Neural crest cell (in vitro differentiated cells): Measurements from ENCODE around the gene TUSC2. TPM values are rescaled to one million over a fixed set of nuclear protein-coding genes. Genes with fewer than 3 reads are reported as not detected.

Experiments used
- DNase-seq: peaks from one replicate; pipeline ENCODE4 v3.0.0; 2021; ENCODE audit warnings: low read depth, mixed read lengths, low spot score
- H3K27ac Mint-ChIP-seq: one replicate; pipeline ENCODE4 v1.8.0; 2021; ENCODE audit warnings: mild to moderate bottlenecking, mixed read lengths; ENCODE audit not compliant: unreplicated experiment
- H3K27me3 Mint-ChIP-seq: 2 replicates; pipeline ENCODE4 v1.8.0; 2021; ENCODE audit warnings: low read depth, mild to moderate bottlenecking, mixed read lengths
- H3K36me3 Mint-ChIP-seq: 2 replicates; pipeline ENCODE4 v1.8.0; 2021; ENCODE audit warnings: low read depth, mild to moderate bottlenecking, mixed read lengths
- H3K4me1 Mint-ChIP-seq: 2 replicates; pipeline ENCODE4 v1.8.0; 2021; ENCODE audit warnings: mixed read lengths
- H3K4me3 Mint-ChIP-seq: one replicate; pipeline ENCODE4 v1.8.0; 2021; ENCODE audit warnings: mild to moderate bottlenecking, mixed read lengths
- H3K9me3 Mint-ChIP-seq: 2 replicates; pipeline ENCODE4 v1.8.0; 2021; ENCODE audit warnings: mixed read lengths
- CTCF ChIP-seq: fragments of 200-600 bp; sonication (generic); conservative IDR thresholded peaks from 2 replicates; pipeline ENCODE4 v1.5.0; 2021; ENCODE audit warnings: antibody characterized with exemption, mild to moderate bottlenecking
- total RNA-seq: library from RNA; stranded (reverse); gene quantifications from 2 replicates; pipeline ENCODE4 v1.2.1, GENCODE V29; 2021

TUSC2 gene
- total RNA-seq, 1 donor from 2014 or later, result 35.5 TPM

DNA sequence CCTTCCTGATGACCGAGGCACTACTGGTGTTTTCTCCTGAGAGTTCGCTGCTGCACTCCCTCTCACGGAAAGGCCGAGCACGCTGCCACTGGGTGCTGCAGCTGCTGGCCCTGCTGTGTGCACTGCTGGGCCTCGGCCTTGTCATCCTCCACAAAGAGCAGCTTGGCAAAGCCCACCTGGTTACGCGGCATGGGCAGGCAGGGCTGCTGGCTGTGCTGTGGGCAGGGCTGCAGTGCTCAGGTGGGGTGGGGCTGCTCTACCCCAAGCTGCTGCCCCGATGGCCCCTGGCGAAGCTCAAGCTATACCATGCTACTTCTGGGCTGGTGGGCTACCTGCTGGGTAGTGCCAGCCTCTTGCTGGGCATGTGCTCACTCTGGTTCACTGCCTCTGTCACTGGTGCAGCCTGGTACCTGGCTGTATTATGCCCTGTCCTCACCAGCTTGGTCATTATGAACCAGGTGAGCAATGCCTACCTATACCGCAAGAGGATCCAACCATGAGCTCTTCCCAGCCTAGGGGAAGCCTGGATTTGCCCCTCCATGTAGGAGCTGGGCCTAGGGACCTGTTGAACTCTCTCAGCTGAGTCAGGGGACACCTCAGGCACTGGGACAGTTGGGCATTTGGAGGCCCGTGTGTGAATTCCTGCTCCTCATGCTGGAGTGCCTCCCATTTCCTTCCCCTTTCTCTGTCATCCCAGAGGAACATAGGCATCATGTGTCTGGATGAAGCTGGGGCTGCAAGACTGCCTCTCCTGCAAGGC is 25.4 kb upstream of the TUSC2 start:
- Mint-ChIP-seq H3K4me3 (peak overlapping the region; percentile 66), H3K27ac (no peak overlapping the region), H3K4me1 (peaks cover 45% of the 10 kb centered on the region), H3K27me3 (peaks cover 3% of the 10 kb centered on the region), H3K36me3 (no peaks in the 10 kb centered on the region), H3K9me3 (no peaks in the 10 kb centered on the region)
- no peak for DNase-seq
- no peak for TF ChIP-seq CTCF

- peak overlapping the region; percentile 41 for H3K4me3 Mint-ChIP-seq
- H3K36me3 Mint-ChIP-seq, result no peaks in the 10 kb centered on the region
- H3K27me3 Mint-ChIP-seq, result peaks cover 3% of the 10 kb centered on the region
- H3K9me3 Mint-ChIP-seq, result no peaks in the 10 kb centered on the region
- no peak for DNase-seq
- H3K4me1 Mint-ChIP-seq, result peaks cover 38% of the 10 kb centered on the region
- no peak overlapping the region for H3K27ac Mint-ChIP-seq
- no peak for TF ChIP-seq CTCF
Measured at GRCh38 chr3:50352781-50353180, 24.8 kb upstream of the TUSC2 start.

GRCh38 chr3:50351323-50351697 is 23.3 kb upstream of the TUSC2 start:
- Mint-ChIP-seq H3K4me1 (peaks cover 33% of the 10 kb centered on the region), H3K27me3 (peaks cover 3% of the 10 kb centered on the region), H3K36me3 (no peaks in the 10 kb centered on the region), H3K9me3 (no peaks in the 10 kb centered on the region), H3K4me3 (peak overlapping the region; percentile 99), H3K27ac (no peak overlapping the region)
- no peak for TF ChIP-seq CTCF
- DNase-seq, result no peak

DNA sequence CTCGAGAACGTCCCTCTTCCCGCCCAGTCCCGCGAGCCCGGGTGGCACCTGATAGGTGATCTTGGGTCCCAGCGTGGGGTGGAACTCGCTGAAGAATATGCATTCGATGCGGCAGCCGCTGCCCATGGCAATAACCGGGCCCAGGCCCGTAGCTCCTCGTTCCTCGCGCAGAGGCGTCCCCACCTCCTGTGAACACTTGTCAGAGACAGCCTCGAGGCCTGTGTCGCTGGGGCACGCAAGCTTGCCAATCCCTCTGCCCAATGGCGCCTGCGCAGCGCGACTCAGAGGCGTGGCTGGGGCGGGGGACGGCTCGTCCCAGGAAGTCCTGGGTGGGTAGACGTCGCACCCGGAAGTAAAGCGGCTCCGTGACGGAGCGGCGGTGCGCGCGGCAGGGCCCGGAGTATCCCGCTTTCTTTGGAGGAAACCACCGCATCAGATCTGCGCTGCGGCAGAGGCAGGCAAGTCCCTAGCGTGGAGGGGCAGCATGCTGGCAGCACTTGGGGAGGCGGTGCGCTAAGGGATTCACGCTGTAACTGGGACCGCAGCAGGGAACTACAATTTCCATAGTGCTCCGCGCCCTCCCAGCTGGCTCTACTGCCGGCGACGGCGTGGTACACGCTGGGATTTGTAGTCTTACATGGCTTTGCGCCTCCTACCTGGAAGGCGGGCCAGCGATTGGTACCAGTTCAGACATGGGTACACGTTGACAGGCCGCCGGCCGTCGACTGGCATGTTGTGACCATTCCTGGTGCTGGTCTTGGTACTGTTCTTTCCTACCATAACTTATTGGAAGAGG is 22.7 kb upstream of the TUSC2 start, which contains the start of the genes CYB561D2 and NPRL2:
CYB561D2 (plus strand) TSS at position 336 of the 796 bp plus-strand sequence. CDS start 572 bp downstream, outside the sequence.
NPRL2 (minus strand) TSS at position 249 of the 796 bp plus-strand sequence; CDS start at position 126, 123 bp downstream.
- Mint-ChIP-seq H3K27me3 (peaks cover 7% of the 10 kb centered on the region), H3K27ac (peak within 1 kb of the TSS; percentile 98), H3K9me3 (no peaks in the 10 kb centered on the region), H3K36me3 (no peaks in the 10 kb centered on the region), H3K4me3 (peak within 1 kb of the TSS; percentile 99), H3K4me1 (peaks cover 37% of the 10 kb centered on the region)
- no peak for TF ChIP-seq CTCF
- DNase-seq, result peak; percentile 94

DNA sequence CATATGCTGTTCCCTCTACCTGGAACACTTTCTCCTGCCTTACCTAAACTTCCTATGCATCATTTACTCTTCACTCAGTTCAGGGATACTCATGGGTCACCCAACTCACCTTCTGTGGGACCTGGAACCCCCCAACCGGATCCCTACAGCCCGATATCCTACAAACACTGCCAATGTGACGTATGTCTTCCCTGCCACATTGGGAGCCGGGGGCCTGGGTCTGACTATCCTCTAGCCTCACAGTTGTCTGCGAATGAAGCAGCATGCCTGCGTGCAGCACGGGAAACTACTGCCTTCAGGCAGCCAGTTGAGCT is 22.1 kb upstream of the TUSC2 start:
- no peak for DNase-seq
- Mint-ChIP-seq H3K4me3 (peak overlapping the region; percentile 99), H3K27ac (peak overlapping the region; percentile 67), H3K4me1 (peaks cover 37% of the 10 kb centered on the region), H3K27me3 (peaks cover 10% of the 10 kb centered on the region), H3K36me3 (no peaks in the 10 kb centered on the region), H3K9me3 (no peaks in the 10 kb centered on the region)
- TF ChIP-seq CTCF, result no peak
